NCI-H345 (cell line): Measurements from ENCODE around the gene GUCA1A.
"Not testable (repeated sequence)": the region's sequence is repeated elsewhere in the genome, so short reads cannot be mapped to it uniquely, and the experiment has no call there.

Source experiments
- DNase-seq: peaks from one replicate; lab custom pipeline; 2025; lab: John Stamatoyannopoulos, UW

GUCA1A gene

GRCh38 chr6:42210551-42210950, 37.4 kb downstream of the GUCA1A start:
- peak; percentile 9 for DNase-seq

DNA sequence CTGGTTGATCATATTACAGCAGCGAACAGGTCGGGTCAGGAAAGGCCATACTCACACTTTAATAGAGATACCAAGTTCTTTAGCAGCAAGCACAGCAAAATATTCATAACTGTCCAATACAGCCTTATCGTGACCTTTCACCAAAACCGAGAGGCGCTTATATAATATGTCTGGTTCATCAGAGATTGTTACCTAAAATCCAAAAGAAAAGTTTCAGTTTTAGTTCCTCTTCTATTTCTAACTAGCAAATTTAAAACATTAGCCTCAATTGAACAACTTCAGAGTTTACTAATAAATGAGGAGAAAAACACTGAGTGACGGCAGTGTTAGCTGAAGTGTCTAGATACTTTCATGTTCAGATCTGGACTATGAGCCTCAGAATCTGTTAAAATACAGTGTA, 38.6 kb downstream of the GUCA1A start:
- no peak for DNase-seq

- no peak for DNase-seq
Observed at GRCh38 chr6:42212442-42212841, 39.3 kb downstream of the GUCA1A start.

DNA sequence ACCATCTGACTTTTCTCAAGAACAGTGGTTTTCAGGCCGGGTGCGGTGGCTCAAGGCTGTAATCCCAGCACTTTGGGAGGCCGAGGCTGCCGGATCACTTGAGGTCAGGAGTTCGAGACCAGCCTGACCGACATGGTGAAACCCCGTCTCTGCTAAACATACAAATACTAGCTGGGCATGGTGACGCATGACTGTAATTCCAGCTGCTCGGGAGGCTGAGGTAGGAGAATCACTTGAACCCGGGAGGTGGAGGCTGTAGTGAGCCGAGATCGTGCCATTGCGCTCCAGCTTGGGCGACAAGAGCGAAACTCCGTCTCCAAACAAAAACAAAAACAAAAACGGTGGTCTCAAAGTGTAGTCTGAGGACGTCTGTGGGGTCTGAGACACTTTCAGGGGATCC, 43.3 kb downstream of the GUCA1A start:
- not testable (repeated sequence) for DNase-seq

GRCh38 chr6:42217157-42217518, 44.0 kb downstream of the GUCA1A start:
- peak; percentile 24 for DNase-seq

GRCh38 chr6:42217519-42218367, 44.6 kb downstream of the GUCA1A start, which contains the start of gene MRPS10:
TSS of gene MRPS10 (minus strand) at chr6:42217861. CDS start at chr6:42217849, 12 bp downstream.
- peak; percentile 97 for DNase-seq

- DNase-seq, result no peak
Observed at GRCh38 chr6:42220807-42221206, 47.6 kb downstream of the GUCA1A start.

GRCh38 chr6:42221546-42221945, 48.4 kb downstream of the GUCA1A start:
- DNase-seq, result no peak

- DNase-seq, result no peak
Observed at GRCh38 chr6:42222448-42222847, 49.3 kb downstream of the GUCA1A start.

DNA sequence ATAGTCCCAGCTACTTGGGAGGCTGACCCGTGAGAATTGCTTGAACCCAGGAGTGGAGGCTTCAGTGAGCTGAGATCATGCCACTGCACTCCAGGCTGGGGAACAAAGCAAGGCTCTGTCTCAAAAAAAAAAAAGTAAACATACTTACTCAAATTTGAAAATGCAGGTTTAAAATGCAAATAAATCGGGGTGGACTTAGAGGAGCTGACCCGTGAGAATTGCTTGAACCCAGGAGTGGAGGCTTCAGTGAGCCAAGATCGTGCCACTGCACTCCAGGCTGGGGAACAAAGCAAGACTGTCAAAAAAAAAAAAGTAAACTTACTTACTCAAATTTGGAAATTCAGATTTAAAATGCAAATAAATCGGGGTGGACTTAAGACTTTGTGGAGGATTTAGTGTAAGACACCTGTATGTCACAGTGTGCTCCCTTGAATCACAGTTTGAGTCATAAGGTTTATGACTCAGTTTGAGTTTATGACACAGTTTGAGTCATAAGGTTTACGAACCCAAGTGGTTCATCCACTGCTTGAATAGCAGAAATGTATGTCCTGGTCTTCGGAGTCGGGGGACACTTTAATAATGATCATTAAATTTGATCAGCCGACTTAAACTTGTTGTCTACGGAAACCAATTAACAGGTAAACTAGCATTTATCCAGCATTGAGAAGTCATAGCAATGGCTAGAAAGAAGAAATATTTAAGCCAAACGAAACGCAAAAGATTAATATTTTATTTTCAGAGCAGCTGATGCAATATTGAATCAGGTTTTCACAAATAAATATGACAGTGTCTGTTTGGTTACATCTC, 51.3 kb downstream of the GUCA1A start:
- no peak for DNase-seq

GRCh38 chr6:42225029-42225339, 51.8 kb downstream of the GUCA1A start:
- no peak for DNase-seq

DNA sequence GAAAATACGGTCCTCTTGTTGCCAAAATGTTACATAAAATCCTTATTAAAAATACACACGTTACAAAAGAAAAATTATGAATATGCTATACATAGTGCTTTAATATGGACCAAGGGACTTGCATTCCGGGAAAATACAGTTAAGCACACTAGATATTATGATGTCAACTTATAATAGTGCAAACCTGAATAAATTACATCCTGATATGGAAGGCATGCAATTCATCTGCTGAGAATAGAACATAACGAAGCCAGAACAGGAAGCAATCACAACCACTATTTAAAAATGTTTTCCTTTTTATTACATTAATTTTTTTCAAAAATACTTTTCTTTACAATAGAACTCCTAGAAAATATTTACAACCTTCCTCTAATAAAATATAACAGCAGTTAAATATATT, 52.3 kb downstream of the GUCA1A start:
- no peak for DNase-seq

DNA sequence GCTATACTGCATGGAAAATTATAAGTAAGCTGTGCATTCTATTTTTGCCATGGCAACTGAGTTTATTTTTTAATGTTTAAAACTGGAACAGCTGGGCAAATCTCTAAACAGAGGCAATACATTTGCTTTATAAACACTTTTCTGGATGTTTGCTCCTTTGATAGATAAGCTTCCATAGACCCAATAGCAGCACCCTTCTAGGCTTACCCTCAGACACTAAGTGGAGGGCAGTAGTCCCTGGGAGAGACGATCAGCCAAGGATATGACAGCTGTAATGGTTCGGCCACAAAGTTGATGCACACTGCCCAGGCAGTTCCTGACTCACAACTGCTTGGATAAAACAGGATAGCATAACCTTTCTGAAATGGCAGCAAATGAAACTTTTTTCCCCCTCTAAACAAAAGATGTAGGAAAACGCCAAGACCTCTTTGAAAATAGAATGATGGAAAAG, 53.0 kb downstream of the GUCA1A start:
- no peak for DNase-seq

GRCh38 chr6:42226645-42227143, 53.5 kb downstream of the GUCA1A start:
- DNase-seq, result no peak

DNA sequence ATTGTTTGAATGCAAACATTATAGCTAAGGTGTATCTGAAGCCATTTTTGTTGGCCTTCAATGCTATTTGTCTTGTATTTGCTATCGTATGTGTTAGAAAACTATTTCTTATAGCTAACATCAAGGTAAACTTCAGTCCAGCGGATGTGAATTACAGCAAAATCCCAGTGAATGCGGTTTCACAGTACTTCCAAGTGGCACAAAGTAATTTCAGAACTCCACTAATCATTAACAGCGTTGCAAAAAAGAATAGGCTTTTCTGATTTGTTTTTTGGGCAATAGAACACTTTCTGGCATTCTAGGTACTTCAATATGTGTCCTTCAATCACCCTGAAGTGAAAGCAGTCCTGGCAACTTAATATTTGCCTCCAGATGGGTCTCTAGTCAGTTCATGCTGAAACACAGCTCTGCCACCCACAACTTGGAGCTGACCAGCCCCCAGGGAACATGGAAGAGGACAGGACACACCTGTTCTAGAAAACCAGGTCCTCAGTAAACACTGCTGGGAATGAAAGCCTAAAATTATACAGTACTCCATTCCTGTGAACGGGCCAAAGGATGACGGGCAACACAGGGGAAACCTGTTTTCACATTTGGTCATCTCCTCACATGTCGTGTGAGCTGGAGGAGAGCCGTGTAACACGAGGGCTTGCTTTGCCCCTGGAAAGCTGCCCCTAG, 54.1 kb downstream of the GUCA1A start:
- no peak for DNase-seq

GRCh38 chr6:42228305-42228704, 55.1 kb downstream of the GUCA1A start:
- no peak for DNase-seq
